GM23338 (cell line): ENCODE data around the gene ATP1B2. TPM values are rescaled to one million over a fixed set of nuclear protein-coding genes. Genes with fewer than 3 reads are reported as not detected.

Source experiments
- ATAC-seq: fragments of 200-7000 bp; cut with Tn5 transposase; 3 replicates; pipeline ENCODE4 v1.9.1; 2020
- DNase-seq: peaks from one replicate; pipeline ENCODE4 v3.0.0-alpha.2; 2015; ENCODE audit warnings: low spot score
- H2AFZ ChIP-seq: fragments of 200-600 bp; sonication (generic); 2 replicates; pipeline ENCODE4 v1.8.0; 2016; ENCODE audit warnings: antibody characterized with exemption, mild to moderate bottlenecking, moderate library complexity
- H3F3A ChIP-seq: fragments of 200-600 bp; sonication (generic); replicated peaks from 2 replicates; pipeline ENCODE4 v1.8.0; 2017; ENCODE audit warnings: antibody characterized with exemption, mixed run types, low read depth
- H3K27ac ChIP-seq: fragments of 200-600 bp; sonication (generic); 2 replicates; pipeline ENCODE4 v1.6.1; 2016; ENCODE audit warnings: low read depth
- H3K27me3 ChIP-seq: fragments of 200-600 bp; sonication (generic); 2 replicates; pipeline ENCODE4 v1.8.0; 2016; ENCODE audit warnings: mild to moderate bottlenecking, mixed run types, moderate library complexity; ENCODE audit not compliant: insufficient read depth
- H3K36me3 ChIP-seq: fragments of 200-600 bp; sonication (generic); 2 replicates; pipeline ENCODE4 v1.8.0; 2016; ENCODE audit warnings: mild to moderate bottlenecking; ENCODE audit not compliant: insufficient read depth
- H3K4me1 ChIP-seq: fragments of 200-600 bp; sonication (generic); 2 replicates; pipeline ENCODE4 v1.8.0; 2016; ENCODE audit warnings: mild to moderate bottlenecking, moderate library complexity; ENCODE audit not compliant: insufficient read depth
- H3K4me2 ChIP-seq: fragments of 200-600 bp; sonication (generic); 2 replicates; pipeline ENCODE4 v1.7.1; 2017; ENCODE audit warnings: mixed run types
- H3K4me3 ChIP-seq: fragments of 200-600 bp; sonication (generic); 2 replicates; pipeline ENCODE4 v1.6.1; 2016; ENCODE audit warnings: mixed run types
- H3K79me2 ChIP-seq: fragments of 200-600 bp; sonication (generic); replicated peaks from 2 replicates; pipeline ENCODE4 v1.8.0; 2017; ENCODE audit warnings: mild to moderate bottlenecking; ENCODE audit not compliant: insufficient read depth
- H3K9me2 ChIP-seq: fragments of 200-600 bp; sonication (generic); 2 replicates; pipeline ENCODE4 v1.8.0; 2017; ENCODE audit not compliant: insufficient read depth
- H4K20me1 ChIP-seq: fragments of 200-600 bp; sonication (generic); replicated peaks from 2 replicates; pipeline ENCODE4 v1.8.0; 2017; ENCODE audit warnings: mild to moderate bottlenecking; ENCODE audit not compliant: insufficient read depth
- H3K27ac Mint-ChIP-seq: 2 replicates; pipeline ENCODE4 v1.8.0; 2020; ENCODE audit warnings: inconsistent platforms, mild to moderate bottlenecking, moderate library complexity, mixed read lengths
- H3K27me3 Mint-ChIP-seq: 3 replicates; pipeline ENCODE4 v1.8.0; 2022; ENCODE audit warnings: low read depth, mild to moderate bottlenecking, moderate library complexity, mixed read lengths, inconsistent platforms; ENCODE audit not compliant: insufficient read depth, poor library complexity
- H3K36me3 Mint-ChIP-seq: 3 replicates; pipeline ENCODE4 v1.8.0; 2021; ENCODE audit warnings: low read depth, mild to moderate bottlenecking, inconsistent platforms, moderate library complexity, mixed read lengths
- H3K4me1 Mint-ChIP-seq: 3 replicates; pipeline ENCODE4 v1.8.0; 2020; ENCODE audit warnings: mild to moderate bottlenecking, inconsistent platforms, mixed read lengths
- H3K4me3 Mint-ChIP-seq: 3 replicates; pipeline ENCODE4 v1.8.0; 2021; ENCODE audit warnings: moderate library complexity, mild to moderate bottlenecking, inconsistent platforms, mixed read lengths
- H3K9me3 Mint-ChIP-seq: 3 replicates; pipeline ENCODE4 v1.8.0; 2020; ENCODE audit warnings: moderate library complexity, mild to moderate bottlenecking, inconsistent platforms, mixed read lengths
- CTCF ChIP-seq, 2 experiments: fragments of 200-600 bp in 1 of 2; sonication (generic) in 1 of 2; conservative IDR thresholded peaks; 2 replicates each; pipeline versions ENCODE4 v1.5.1 to v1.6.1; 2016 to 2017; ENCODE audit warnings: antibody characterized with exemption in 2 of 2, low read depth in 2 of 2, mild to moderate bottlenecking in 2 of 2, moderate library complexity in 1 of 2
- ZNF462 ChIP-seq: fragments of 250-450 bp; sonication (Bioruptor Pico); IDR thresholded peaks from 2 replicates; pipeline ENCODE4 v1.5.0; 2020; ENCODE audit warnings: mild to moderate bottlenecking, moderate library complexity
- polyA plus RNA-seq: library from polyadenylated mRNA; unstranded; fragments of >200 nt; fragmentation: Nextera tagmentation; extraction: Ambion mirVana; gene quantifications from 2 replicates; pipeline ENCODE4 v1.2.1, GENCODE V29; 2016
- total RNA-seq: library from RNA; depleted of rRNA; stranded (reverse); fragments of >200 nt; shearing (Covaris generic); gene quantifications from 2 replicates; pipeline ENCODE4 v1.2.3, GENCODE V29; 2014

The ATP1B2 gene
- total and polyA plus RNA-seq, 2 experiments from 2014 or later, result 14.9 to 33.1 TPM

- peaks cover 66% of the 10 kb centered on the region for H3K36me3 Mint-ChIP-seq
- Histone ChIP-seq H3K79me2 (no peaks in the 10 kb centered on the region), H3K4me1 (peaks cover 6% of the 10 kb centered on the region; the same call in 1 of the 2 replicates), H3K27me3 (no peaks in the 10 kb centered on the region), H3K4me2 (no peak overlapping the region), H3K27ac (no peak overlapping the region), H3F3A (peaks cover 12% of the 10 kb centered on the region), H4K20me1 (peaks cover 8% of the 10 kb centered on the region), H3K9me2 (no peaks in the 10 kb centered on the region), H3K36me3 (peaks cover 46% of the 10 kb centered on the region), H3K4me3 (no peak overlapping the region), H2AFZ (no peak overlapping the region)
- no peak for DNase-seq
- peaks cover 3% of the 10 kb centered on the region; the same call in 2 of the 3 replicates for H3K9me3 Mint-ChIP-seq
- ATAC-seq, result no peak
- no peak overlapping the region for H3K27ac Mint-ChIP-seq
- H3K4me3 Mint-ChIP-seq, result no peak overlapping the region
- H3K4me1 Mint-ChIP-seq, result peaks cover 5% of the 10 kb centered on the region; the same call in 1 of the 3 replicates
- H3K27me3 Mint-ChIP-seq, result peaks cover 6% of the 10 kb centered on the region
- no peak for TF ChIP-seq ZNF462 (CRISPR knock-in tag)
Observed at GRCh38 chr17:7668482-7668881, 17.8 kb downstream of the ATP1B2 start.

GRCh38 chr17:7673239-7673638 is 22.5 kb downstream of the ATP1B2 start:
- H3K36me3 Mint-ChIP-seq, result peaks cover 80% of the 10 kb centered on the region

More at GRCh38 chr17:7673239-7673638, 22.5 kb downstream of the ATP1B2 start:
- peaks cover 60% of the 10 kb centered on the region for H3K36me3 ChIP-seq
- DNase-seq (peak; percentile 85), ATAC-seq (no peak)
- H3K4me2 ChIP-seq, result no peak overlapping the region
- no peaks in the 10 kb centered on the region for H3K9me2 ChIP-seq
- peaks cover 10% of the 10 kb centered on the region for H3K79me2 ChIP-seq
- Mint-ChIP-seq H3K4me1 (peaks cover 33% of the 10 kb centered on the region), H3K27ac (no peak overlapping the region), H3K27me3 (peaks cover 15% of the 10 kb centered on the region), H3K4me3 (no peak overlapping the region; the same call in 2 of the 3 replicates), H3K9me3 (peaks cover 9% of the 10 kb centered on the region)
- no peak overlapping the region for H2AFZ ChIP-seq
- H3K4me3 ChIP-seq, result no peak overlapping the region
- peaks cover 7% of the 10 kb centered on the region for H4K20me1 ChIP-seq
- no peaks in the 10 kb centered on the region for H3K27me3 ChIP-seq
- H3K27ac ChIP-seq, result 0 out of 2 replicates have a peak overlapping the region, but pooled peaks have one; percentile 80
- peaks cover 26% of the 10 kb centered on the region for H3K4me1 ChIP-seq
- H3F3A ChIP-seq, result peaks cover 26% of the 10 kb centered on the region
- TF ChIP-seq ZNF462 (CRISPR knock-in tag) (no peak), CTCF (conservative IDR thresholded peaks at IDR 0.05; ENCODE audit: low read depth in 2 of 2) (peak; percentile 84 to 90)
